T-helper 2 cell treated with Interferon-gamma antibody and Interleukin-4, amounts not matched to agents 100 ng/mL and 5 ng/mL, for 36 hours (primary cell): ENCODE data around the gene FUT1. TPM values are rescaled to one million over a fixed set of nuclear protein-coding genes. Genes with fewer than 3 reads are reported as not detected.
"Not testable (repeated sequence)": the region's sequence is repeated elsewhere in the genome, so short reads cannot be mapped to it uniquely, and the experiment has no call there.

Source experiments
- intact Hi-C: fragments of 100-400 bp; cut with micrococcal nuclease; formaldehyde crosslinking; loops from one replicate; pipeline ENCODE4 v1.15.1; 2023
- total RNA-seq: library from RNA; stranded (reverse); gene quantifications from 2 replicates; pipeline ENCODE4 v1.2.3, GENCODE V29; 2022

FUT1 gene
- total RNA-seq, 1 donor from 2014 or later: 0.36 TPM

GRCh38 chr19:48768994-48769713, 16.7 kb upstream of the FUT1 start:
- intact Hi-C loops: no loop called here

- intact Hi-C loops: not testable (repeated sequence)
Measured at GRCh38 chr19:48768171-48768753, 15.8 kb upstream of the FUT1 start.

DNA sequence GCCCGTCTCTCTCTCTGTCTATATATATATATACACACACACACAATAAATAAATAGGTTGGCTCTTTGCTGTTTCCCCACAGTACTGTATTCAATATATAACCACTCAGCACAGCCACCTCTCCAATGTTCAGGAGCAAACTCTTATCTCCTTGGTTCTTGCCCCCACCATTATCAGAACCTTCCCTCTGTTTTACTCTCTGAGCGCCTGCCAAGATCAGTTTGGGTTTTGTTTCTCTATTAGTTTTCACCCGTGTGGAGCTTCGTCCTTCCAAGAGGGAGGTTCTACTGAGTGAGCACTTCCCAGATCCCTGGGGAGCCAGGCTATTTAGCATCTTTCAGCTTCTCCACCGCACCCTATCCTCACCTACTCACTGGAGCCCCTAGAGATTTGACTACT, 13.4 kb upstream of the FUT1 start:
- intact Hi-C loops: not testable (repeated sequence)

DNA sequence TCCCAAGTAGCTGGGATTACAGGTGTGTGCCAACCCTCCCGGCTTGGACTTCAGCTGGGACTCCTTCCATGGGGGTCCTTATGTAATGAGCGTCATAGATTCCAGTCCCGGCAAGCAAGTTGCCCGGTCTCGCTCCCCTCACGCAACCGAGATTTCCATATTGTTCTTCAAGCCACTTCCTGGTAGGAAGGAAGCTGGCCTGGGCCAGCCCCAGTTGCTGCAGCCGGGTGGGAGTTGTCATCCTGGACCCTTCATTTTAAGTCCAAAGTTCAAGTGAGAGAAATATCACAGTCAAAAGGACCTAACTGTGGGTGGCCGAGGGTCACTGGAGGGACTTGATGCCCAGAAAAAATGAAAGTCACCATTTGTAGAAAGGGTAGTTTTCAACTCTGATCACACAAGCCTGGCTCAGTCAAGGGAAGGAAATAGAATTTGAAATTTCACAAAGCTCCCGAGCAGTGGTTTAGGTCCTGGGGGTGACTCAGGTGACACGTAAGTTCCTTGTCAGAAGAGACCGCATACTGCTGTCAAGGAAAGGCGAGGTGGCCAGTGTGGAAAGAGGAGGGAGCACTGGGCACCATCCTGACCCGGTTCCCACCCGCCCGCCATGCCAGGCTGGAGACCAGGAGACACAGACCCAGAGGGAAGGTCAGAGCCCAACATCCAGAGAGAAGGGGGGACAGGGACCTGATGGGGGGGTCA, 8.2 kb upstream of the FUT1 start:
- intact Hi-C loops: no loop called here

DNA sequence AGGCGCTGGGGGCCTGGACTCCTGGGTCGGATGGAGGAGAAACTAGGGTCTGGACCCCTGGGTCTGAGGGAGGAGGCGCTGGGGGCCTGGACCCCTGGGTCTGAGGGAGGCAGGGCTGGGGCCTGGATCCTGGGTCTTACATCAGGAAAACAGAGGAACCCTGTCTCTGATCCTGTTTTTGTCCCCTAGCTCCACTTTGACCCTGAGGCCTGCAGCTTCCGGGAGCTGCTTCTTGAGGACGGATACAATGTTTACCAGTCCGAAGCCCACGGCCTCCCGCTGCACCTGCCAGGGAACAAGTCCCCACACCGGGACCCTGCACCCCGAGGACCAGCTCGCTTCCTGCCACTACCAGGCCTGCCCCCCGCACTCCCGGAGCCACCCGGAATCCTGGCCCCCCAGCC, 5.3 kb upstream of the FUT1 start:
- intact Hi-C loops: no loop called here

GRCh38 chr19:48757089-48757675, 4.7 kb upstream of the FUT1 start:
- intact Hi-C loops: no loop called here

GRCh38 chr19:48756686-48757085, 4.2 kb upstream of the FUT1 start:
- intact Hi-C loops: no loop called here

DNA sequence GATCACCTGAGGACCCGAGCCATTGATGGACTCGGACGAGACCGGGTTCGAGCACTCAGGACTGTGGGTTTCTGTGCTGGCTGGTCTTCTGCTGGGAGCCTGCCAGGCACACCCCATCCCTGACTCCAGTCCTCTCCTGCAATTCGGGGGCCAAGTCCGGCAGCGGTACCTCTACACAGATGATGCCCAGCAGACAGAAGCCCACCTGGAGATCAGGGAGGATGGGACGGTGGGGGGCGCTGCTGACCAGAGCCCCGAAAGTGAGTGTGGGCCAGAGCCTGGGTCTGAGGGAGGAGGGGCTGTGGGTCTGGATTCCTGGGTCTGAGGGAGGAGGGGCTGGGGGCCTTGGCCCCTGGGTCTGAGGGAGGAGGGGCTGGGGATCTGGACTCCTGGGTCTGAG, 3.8 kb upstream of the FUT1 start:
- intact Hi-C loops: no loop called here

DNA sequence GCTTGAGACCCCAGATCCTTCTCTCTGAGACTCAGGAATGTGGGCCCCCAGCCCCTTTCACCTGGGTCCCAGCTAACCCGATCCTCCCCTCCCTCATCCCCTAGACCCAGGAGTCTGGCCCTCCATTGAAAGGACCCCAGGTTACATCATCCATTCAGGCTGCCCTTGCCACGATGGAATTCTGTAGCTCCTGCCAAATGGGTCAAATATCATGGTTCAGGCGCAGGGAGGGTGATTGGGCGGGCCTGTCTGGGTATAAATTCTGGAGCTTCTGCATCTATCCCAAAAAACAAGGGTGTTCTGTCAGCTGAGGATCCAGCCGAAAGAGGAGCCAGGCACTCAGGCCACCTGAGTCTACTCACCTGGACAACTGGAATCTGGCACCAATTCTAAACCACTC, 3.3 kb upstream of the FUT1 start:
- intact Hi-C loops: no loop called here

DNA sequence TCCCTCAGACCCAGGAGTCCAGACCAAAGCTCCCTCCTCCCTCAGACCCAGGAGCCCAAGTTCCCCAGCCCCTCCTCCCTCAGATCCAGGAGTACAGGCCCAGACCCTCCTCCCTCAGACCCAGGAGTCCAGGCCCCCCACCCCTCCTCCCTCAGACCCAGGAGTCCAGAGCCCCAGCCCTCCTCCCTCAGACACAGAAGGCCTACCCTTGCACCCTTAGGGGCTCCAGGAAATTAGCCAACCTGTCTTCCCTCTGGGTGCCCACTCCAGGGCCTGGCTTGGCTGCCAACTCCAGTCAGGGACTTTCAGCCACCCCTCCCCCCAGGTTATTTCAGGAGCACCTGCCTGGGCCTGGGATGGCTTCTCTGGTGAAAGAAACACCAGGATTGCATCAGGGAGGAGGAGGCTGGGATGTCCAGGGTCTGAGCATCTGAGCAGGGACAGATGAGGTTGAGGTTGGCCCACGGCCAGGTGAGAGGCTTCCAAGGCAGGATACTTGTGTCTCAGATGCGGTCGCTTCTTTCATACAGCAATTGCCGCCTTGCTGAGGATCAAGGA, 2.7 kb upstream of the FUT1 start, which contains the start of gene FGF21:
FGF21 (plus strand) TSS at position 441 of the 558 bp plus-strand sequence. CDS start 713 bp downstream, outside the sequence.
- intact Hi-C loops: no loop called here

GRCh38 chr19:48751845-48752495, 471 bp downstream of the FUT1 start:
- intact Hi-C loops: no loop called here

- intact Hi-C loops: no loop called here
Measured at GRCh38 chr19:48750771-48751504, 1.5 kb downstream of the FUT1 start.

DNA sequence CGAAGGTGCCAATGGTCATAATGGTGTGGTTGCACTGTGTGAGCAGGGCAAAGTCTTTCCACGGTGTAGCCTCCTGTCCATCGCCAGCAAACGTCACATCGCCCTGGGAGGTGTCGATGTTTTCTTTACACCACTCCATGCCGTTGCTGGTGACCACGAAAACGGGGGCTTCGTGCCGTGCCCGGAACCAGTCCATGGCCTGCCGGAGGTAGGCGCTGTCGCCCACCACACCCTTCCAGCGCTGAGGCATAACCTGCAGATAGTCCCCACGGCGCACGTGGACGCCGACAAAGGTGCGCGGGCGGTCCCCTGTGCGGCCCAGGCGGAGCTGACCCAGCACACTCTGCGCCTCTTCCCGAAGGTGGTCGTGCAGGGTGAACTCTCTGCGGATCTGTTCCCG, 2.1 kb downstream of the FUT1 start:
- intact Hi-C loops: no loop called here

- intact Hi-C loops: no loop called here
Measured at GRCh38 chr19:48749571-48750198, 2.8 kb downstream of the FUT1 start.

DNA sequence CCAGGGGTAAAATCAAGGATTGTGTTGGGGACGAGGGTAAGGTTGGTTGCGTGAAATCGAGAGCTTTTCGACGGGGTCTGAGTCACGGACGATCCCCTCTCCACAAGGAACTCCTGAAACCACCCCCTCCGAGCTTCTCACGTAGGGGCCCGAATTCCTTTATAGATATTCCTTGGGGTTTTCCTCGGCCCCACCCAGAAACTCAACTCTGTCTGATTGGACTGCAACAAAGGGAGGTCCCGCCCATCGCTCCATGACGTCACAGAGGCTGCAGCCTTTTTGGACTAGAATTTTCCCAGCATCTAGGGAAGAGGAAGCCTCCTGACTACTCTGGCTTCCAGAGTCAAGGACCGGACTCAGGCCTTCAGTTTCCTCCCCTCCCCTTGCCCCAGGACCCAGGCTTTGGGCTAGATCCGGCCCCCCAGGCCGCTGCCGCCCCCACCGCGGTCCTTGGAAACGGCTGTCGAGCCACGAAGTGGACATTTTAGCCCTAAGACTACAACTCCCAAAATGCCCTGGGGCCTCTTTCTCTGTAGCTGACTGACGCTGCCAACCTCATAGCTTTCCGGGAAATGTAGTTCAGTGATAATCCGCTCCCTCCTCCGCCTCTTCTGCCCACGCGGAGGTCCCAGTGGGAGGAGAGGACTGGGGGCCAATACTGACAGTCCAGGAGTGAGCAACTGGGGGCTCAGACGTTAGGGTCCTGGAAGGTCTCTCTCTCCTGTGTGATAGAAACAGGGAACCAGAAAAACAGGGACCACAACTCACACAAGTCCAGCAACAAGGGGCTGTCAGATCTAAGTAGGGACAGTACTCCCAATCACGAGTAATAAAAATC, 5.5 kb downstream of the FUT1 start, which contains the start of gene IZUMO1:
IZUMO1 (minus strand) TSS at position 172 of the 838 bp plus-strand sequence. CDS start 1,050 bp downstream, outside the sequence.
- intact Hi-C loops: loop anchor here (1.0 kb wide), 1 partner anchor 33 kb away; no protein-coding TSS in a partner anchor

- intact Hi-C loops: no loop called here
Measured at GRCh38 chr19:48746110-48746509, 6.3 kb downstream of the FUT1 start.

GRCh38 chr19:48745208-48745995, 7.0 kb downstream of the FUT1 start:
- intact Hi-C loops: no loop called here

DNA sequence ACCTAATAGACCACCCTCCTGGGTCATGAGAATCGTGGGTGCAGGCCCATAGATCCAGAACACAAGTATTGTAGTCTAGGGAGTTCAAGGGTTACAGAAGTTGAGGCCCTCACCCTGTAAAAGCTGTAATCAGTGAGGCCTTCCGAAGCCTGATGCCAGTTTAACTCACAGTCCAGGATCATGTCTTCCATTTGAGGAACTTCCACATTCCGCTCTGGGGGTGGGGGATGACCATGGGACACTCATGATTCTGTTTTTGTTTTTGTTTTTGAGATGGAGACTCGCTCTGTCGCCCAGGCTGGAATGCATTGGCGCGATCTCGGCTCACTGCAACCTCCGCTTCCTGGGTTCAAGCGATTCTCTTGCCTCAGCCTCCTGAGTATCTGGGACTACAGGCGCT, 10.3 kb downstream of the FUT1 start:
- intact Hi-C loops: no loop called here
